Transverse colon (tissue), 3 donors: Measurements from ENCODE around the gene CDK14.

Experiments
- CTCF ChIP-seq, 5 experiments: fragments of 200-600 bp in 3 of 5; fragments of 450-650 bp in 2 of 5; sonication (generic) in 3 of 5; IDR thresholded peaks; 1 replicate in 2 of 5; 2 replicates in 3 of 5; pipeline ENCODE4 v1.5.1; 2016 to 2017; ENCODE audit warnings: antibody characterized with exemption in 5 of 5, inconsistent platforms in 3 of 5, mild to moderate bottlenecking in 2 of 5, moderate library complexity in 1 of 5
- POLR2A ChIP-seq: fragments of 450-650 bp; IDR thresholded peaks from one replicate; pipeline ENCODE4 v1.6.1; 2016; ENCODE audit warnings: antibody characterized with exemption, mild to moderate bottlenecking, moderate library complexity

- no peak for TF ChIP-seq CTCF (IDR thresholded peaks at IDR 0.05)
- no peak for TF ChIP-seq POLR2A
Measured at GRCh38 chr7:91201442-91202113, 605.5 kb downstream of the CDK14 start.
